Karpas-422 (cell line): ENCODE data around the gene SHISA4. TPM values are rescaled to one million over a fixed set of nuclear protein-coding genes. Genes with fewer than 3 reads are reported as not detected.
"Not testable (repeated sequence)": the region's sequence is repeated elsewhere in the genome, so short reads cannot be mapped to it uniquely, and the experiment has no call there.

Experiments
- DNase-seq: peaks from one replicate; pipeline ENCODE4 v3.0.0-alpha.2; 2015
- H2AFZ ChIP-seq: fragments of 200-600 bp; sonication (generic); 2 replicates; pipeline ENCODE4 v1.6.1; 2014; ENCODE audit warnings: antibody characterized with exemption, low read length, mixed read lengths
- H3K27ac ChIP-seq: fragments of 200-600 bp; sonication (generic); 2 replicates; pipeline ENCODE4 v1.5.1; 2014; ENCODE audit warnings: mild to moderate bottlenecking, low read length, moderate library complexity
- H3K27me3 ChIP-seq: fragments of 200-600 bp; sonication (generic); 2 replicates; pipeline ENCODE4 v1.6.1; 2014; ENCODE audit warnings: low read length, mixed read lengths
- H3K36me3 ChIP-seq: fragments of 200-600 bp; sonication (generic); 2 replicates; pipeline ENCODE4 v1.6.1; 2014; ENCODE audit warnings: low read length, mixed read lengths; ENCODE audit not compliant: insufficient read depth
- H3K4me1 ChIP-seq: fragments of 200-600 bp; sonication (generic); 2 replicates; pipeline ENCODE4 v1.6.1; 2014; ENCODE audit warnings: mild to moderate bottlenecking, low read length, mixed read lengths
- H3K4me2 ChIP-seq: fragments of 200-600 bp; sonication (generic); 2 replicates; pipeline ENCODE4 v1.6.1; 2014; ENCODE audit warnings: low read length, low read depth, mild to moderate bottlenecking; ENCODE audit not compliant: poor library complexity, severe bottlenecking
- H3K4me3 ChIP-seq: fragments of 200-600 bp; sonication (generic); 2 replicates; pipeline ENCODE4 v1.5.1; 2014; ENCODE audit warnings: mild to moderate bottlenecking, antibody characterized with exemption, low read length, mixed read lengths
- H3K79me2 ChIP-seq: fragments of 200-600 bp; sonication (generic); 2 replicates; pipeline ENCODE4 v1.6.1; 2014; ENCODE audit warnings: mild to moderate bottlenecking, low read length, mixed read lengths
- H3K9ac ChIP-seq: fragments of 200-600 bp; sonication (generic); 2 replicates; pipeline ENCODE4 v1.6.0; 2014; ENCODE audit warnings: low read length
- H3K9me2 ChIP-seq: fragments of 200-600 bp; sonication (generic), shearing (Covaris generic); replicated peaks from 2 replicates; pipeline ENCODE4 v1.6.0; 2014; ENCODE audit warnings: mild to moderate bottlenecking, low read length, moderate library complexity; ENCODE audit not compliant: insufficient read depth
- H3K9me3 ChIP-seq: fragments of 300-700, 200-600 bp; sonication (generic); 2 replicates; pipeline ENCODE4 v1.6.1; 2014; ENCODE audit warnings: low read length, mixed read lengths
- H4K20me1 ChIP-seq: fragments of 200-600 bp; sonication (generic); 2 replicates; pipeline ENCODE4 v1.6.1; 2014; ENCODE audit warnings: mild to moderate bottlenecking, antibody characterized with exemption, low read length, low read depth; ENCODE audit not compliant: insufficient read depth
- total RNA-seq: library from RNA; depleted of rRNA; stranded (reverse); fragments of >200 nt; shearing (Covaris generic); gene quantifications from 2 replicates; pipeline ENCODE4 v1.2.3, GENCODE V29; 2014; ENCODE audit warnings: low replicate concordance; rRNA removed

SHISA4 gene
- total RNA-seq = 0.51 TPM in 1 of 2 replicates, not detected in the other

- H3K79me2 ChIP-seq = no peaks in the 10 kb centered on the region
- no peak within 1 kb of the TSS for H3K27ac ChIP-seq
- no peak within 1 kb of the TSS for H3K4me3 ChIP-seq
Observed at GRCh38 chr1:201888282-201889089, at the start of gene SHISA4. SHISA4 (plus strand) TSS chr1:201888898; CDS start chr1:201888995, 97 bp downstream.

GRCh38 chr1:201839089-201839488 lies 49.6 kb upstream of the SHISA4 start:
- H3K4me2 ChIP-seq, H3K27me3 ChIP-seq, H2AFZ ChIP-seq, DNase-seq, H3K27ac ChIP-seq, H3K4me3 ChIP-seq, H3K9me3 ChIP-seq, H3K9ac ChIP-seq, H3K9me2 ChIP-seq: not testable (repeated sequence)
- Histone ChIP-seq H3K79me2 (peaks cover 100% of the 10 kb centered on the region), H4K20me1 (peaks cover 35% of the 10 kb centered on the region), H3K36me3 (peaks cover 32% of the 10 kb centered on the region; the same call in 1 of the 2 replicates), H3K4me1 (peaks cover 37% of the 10 kb centered on the region)

More at GRCh38 chr1:201888282-201889089, at the start of gene SHISA4:
- H3K4me1 ChIP-seq = 0 out of 2 replicates have a peak, but pooled peaks cover 3% of the 10 kb centered on the region
- H4K20me1 ChIP-seq = no peaks in the 10 kb centered on the region
- H3K36me3 ChIP-seq = no peaks in the 10 kb centered on the region
- H2AFZ ChIP-seq = no peak within 1 kb of the TSS
- H3K4me2 ChIP-seq = no peak within 1 kb of the TSS
- H3K9ac ChIP-seq = no peak within 1 kb of the TSS
- DNase-seq = no peak
- no peaks in the 10 kb centered on the region for H3K27me3 ChIP-seq
- H3K9me2 ChIP-seq = no peaks in the 10 kb centered on the region
- H3K9me3 ChIP-seq = no peaks in the 10 kb centered on the region

GRCh38 chr1:201840055-201840454 lies 48.6 kb upstream of the SHISA4 start:
- Histone ChIP-seq H3K4me2 (no peak overlapping the region), H2AFZ (no peak overlapping the region), H3K9me2 (no peaks in the 10 kb centered on the region), H3K27ac (no peak overlapping the region), H3K4me3 (no peak overlapping the region), H3K4me1 (peaks cover 37% of the 10 kb centered on the region), H3K9me3 (no peaks in the 10 kb centered on the region), H3K9ac (no peak overlapping the region), H3K79me2 (peaks cover 100% of the 10 kb centered on the region), H3K36me3 (peaks cover 24% of the 10 kb centered on the region; the same call in 1 of the 2 replicates), H3K27me3 (no peaks in the 10 kb centered on the region), H4K20me1 (peaks cover 29% of the 10 kb centered on the region)
- no peak for DNase-seq

- no peaks in the 10 kb centered on the region for H3K9me2 ChIP-seq
- H3K79me2 ChIP-seq = peaks cover 100% of the 10 kb centered on the region
- peaks cover 37% of the 10 kb centered on the region for H3K4me1 ChIP-seq
- no peaks in the 10 kb centered on the region for H3K9me3 ChIP-seq
- H3K36me3 ChIP-seq = peaks cover 20% of the 10 kb centered on the region; the same call in 1 of the 2 replicates
- H3K27ac ChIP-seq = no peak overlapping the region
- no peak for DNase-seq
- peaks cover 26% of the 10 kb centered on the region for H4K20me1 ChIP-seq
- no peak overlapping the region for H3K4me2 ChIP-seq
- H2AFZ ChIP-seq = no peak overlapping the region
- no peak overlapping the region for H3K9ac ChIP-seq
- H3K4me3 ChIP-seq = no peak overlapping the region
- no peaks in the 10 kb centered on the region for H3K27me3 ChIP-seq
Observed at GRCh38 chr1:201840490-201840889, 48.2 kb upstream of the SHISA4 start.

- DNase-seq = no peak
- peaks cover 26% of the 10 kb centered on the region for H4K20me1 ChIP-seq
- H3K27ac ChIP-seq = 0 out of 2 replicates have a peak overlapping the region, but pooled peaks have one; percentile 9
- no peaks in the 10 kb centered on the region for H3K27me3 ChIP-seq
- H3K9me3 ChIP-seq = no peaks in the 10 kb centered on the region
- H3K36me3 ChIP-seq = peaks cover 18% of the 10 kb centered on the region; the same call in 1 of the 2 replicates
- H3K9me2 ChIP-seq = no peaks in the 10 kb centered on the region
- no peak overlapping the region for H2AFZ ChIP-seq
- no peak overlapping the region for H3K4me2 ChIP-seq
- H3K4me3 ChIP-seq = no peak overlapping the region
- H3K4me1 ChIP-seq = peaks cover 37% of the 10 kb centered on the region
- H3K9ac ChIP-seq = no peak overlapping the region
- H3K79me2 ChIP-seq = peaks cover 100% of the 10 kb centered on the region
Observed at GRCh38 chr1:201841265-201841912, 47.3 kb upstream of the SHISA4 start.

GRCh38 chr1:201842472-201843027 lies 46.1 kb upstream of the SHISA4 start:
- no peak for DNase-seq
- H4K20me1 ChIP-seq = peaks cover 20% of the 10 kb centered on the region
- H3K27ac ChIP-seq = no peak overlapping the region
- no peak overlapping the region for H3K4me2 ChIP-seq
- no peak overlapping the region for H2AFZ ChIP-seq
- H3K9me3 ChIP-seq = no peaks in the 10 kb centered on the region
- no peaks in the 10 kb centered on the region for H3K27me3 ChIP-seq
- H3K36me3 ChIP-seq = peaks cover 16% of the 10 kb centered on the region; the same call in 1 of the 2 replicates
- H3K9me2 ChIP-seq = no peaks in the 10 kb centered on the region
- peaks cover 99% of the 10 kb centered on the region for H3K79me2 ChIP-seq
- no peak overlapping the region for H3K4me3 ChIP-seq
- H3K4me1 ChIP-seq = peaks cover 28% of the 10 kb centered on the region
- no peak overlapping the region for H3K9ac ChIP-seq

GRCh38 chr1:201845331-201846083 lies 43.2 kb upstream of the SHISA4 start:
- no peaks in the 10 kb centered on the region for H3K27me3 ChIP-seq
- H3K4me3 ChIP-seq = no peak overlapping the region
- H3K79me2 ChIP-seq = peaks cover 97% of the 10 kb centered on the region
- H3K4me1 ChIP-seq = peaks cover 38% of the 10 kb centered on the region
- H3K9me3 ChIP-seq = no peaks in the 10 kb centered on the region
- no peak for DNase-seq
- no peak overlapping the region for H3K27ac ChIP-seq
- no peak overlapping the region for H3K4me2 ChIP-seq
- H3K36me3 ChIP-seq = peaks cover 40% of the 10 kb centered on the region; the same call in 1 of the 2 replicates
- no peak overlapping the region for H3K9ac ChIP-seq
- no peak overlapping the region for H2AFZ ChIP-seq
- peaks cover 17% of the 10 kb centered on the region for H4K20me1 ChIP-seq
- H3K9me2 ChIP-seq = no peaks in the 10 kb centered on the region
